AG04450 (cell line): ENCODE data around the gene AGO3. TPM values are rescaled to one million over a fixed set of nuclear protein-coding genes. Genes with fewer than 3 reads are reported as not detected.
A peak's percentile ranks its signal among the peaks of the same experiment; 100 is the strongest.

Source experiments
- CTCF ChIA-PET: fragments of 300-600, 350-600 bp; formaldehyde crosslinking; extraction: SDS; loops from one replicate; lab custom pipeline; 2022; ENCODE audit warnings: antibody characterized with exemption, inconsistent platforms; lab: Charles Lee
- POLR2A ChIA-PET: fragments of 350-600 bp; formaldehyde crosslinking; extraction: SDS; loops from one replicate; lab custom pipeline; 2021; ENCODE audit warnings: antibody characterized with exemption, inconsistent platforms; lab: Yijun Ruan, JAX
- DNase-seq: peaks from one replicate; pipeline ENCODE4 v3.0.0-alpha.2; 2011; ENCODE audit warnings: low read depth, low spot score
- H3K27ac ChIP-seq: one replicate; pipeline ENCODE4 v1.5.1; 2012; ENCODE audit warnings: low read depth, low read length, control low read depth
- H3K27me3 ChIP-seq: one replicate; pipeline ENCODE4 v1.6.0; 2012; ENCODE audit warnings: low read length; ENCODE audit not compliant: control insufficient read depth, insufficient read depth
- H3K4me3 ChIP-seq: 2 replicates; pipeline ENCODE4 v1.5.1; 2011; ENCODE audit warnings: mild to moderate bottlenecking, low read depth, low read length, control low read depth
- H3K9me3 ChIP-seq: 2 replicates; pipeline ENCODE4 v1.5.1; 2012; ENCODE audit warnings: low read length; ENCODE audit not compliant: control insufficient read depth, insufficient read depth
- polyA plus RNA-seq: library from polyadenylated mRNA; depleted of rRNA; stranded (reverse); fragments of >200 nt; gene quantifications from 2 replicates; pipeline ENCODE4 v1.2.3, GENCODE V29; 2011
- TF ChIP-seq, protein P1 (sequence below): IDR thresholded peaks from 2 replicates; pipeline ENCODE4 v1.5.1; 2011; ENCODE audit warnings: low read depth, low read length, control low read depth, inconsistent platforms

Gene AGO3
- polyA plus RNA-seq, 1 experiment = 22.5 TPM

DNA sequence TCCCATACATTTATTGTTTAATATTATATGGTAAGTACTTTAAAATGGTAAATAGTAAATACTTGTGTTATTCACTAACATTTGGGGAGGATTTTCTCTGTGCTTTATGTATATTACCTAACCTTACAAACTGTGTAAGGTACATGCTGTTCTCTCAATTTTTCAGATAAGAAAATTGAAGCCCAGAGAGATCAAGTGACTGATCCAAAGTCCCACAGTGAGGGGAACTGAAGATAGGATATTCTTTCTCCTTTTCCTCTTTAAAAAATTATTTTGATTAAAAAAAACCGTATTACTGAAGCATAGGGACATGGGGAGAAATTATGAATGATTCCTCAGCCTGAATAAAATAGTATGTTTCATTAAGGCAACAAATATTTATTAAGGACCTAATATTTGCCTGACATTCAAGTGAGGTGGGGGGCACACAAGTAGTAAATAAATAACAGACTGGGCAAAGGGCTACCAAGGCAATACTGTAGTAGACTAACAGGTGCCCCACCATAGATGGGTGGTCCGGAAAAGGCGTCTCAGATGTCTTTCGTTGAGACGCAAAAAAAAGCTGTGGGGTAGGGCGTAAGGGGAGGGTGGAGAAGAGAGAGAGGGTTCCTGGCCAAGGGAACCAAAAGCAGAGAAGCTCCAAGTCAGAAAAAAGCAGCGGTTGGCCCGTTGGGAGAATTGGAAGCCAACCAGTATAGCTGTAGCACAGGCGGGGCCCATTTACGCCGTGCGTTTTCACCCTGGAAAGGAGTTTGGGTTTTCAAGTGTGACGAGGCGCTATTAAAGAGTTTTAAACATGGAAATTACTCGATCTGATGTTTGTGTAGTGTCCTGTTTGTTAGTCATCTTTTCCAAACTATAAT, 944 bp upstream of the AGO3 start:
- CTCF ChIA-PET = no interaction called here
- no peaks in the 10 kb centered on the region for H3K9me3 ChIP-seq
- TF ChIP-seq, protein P1, sequence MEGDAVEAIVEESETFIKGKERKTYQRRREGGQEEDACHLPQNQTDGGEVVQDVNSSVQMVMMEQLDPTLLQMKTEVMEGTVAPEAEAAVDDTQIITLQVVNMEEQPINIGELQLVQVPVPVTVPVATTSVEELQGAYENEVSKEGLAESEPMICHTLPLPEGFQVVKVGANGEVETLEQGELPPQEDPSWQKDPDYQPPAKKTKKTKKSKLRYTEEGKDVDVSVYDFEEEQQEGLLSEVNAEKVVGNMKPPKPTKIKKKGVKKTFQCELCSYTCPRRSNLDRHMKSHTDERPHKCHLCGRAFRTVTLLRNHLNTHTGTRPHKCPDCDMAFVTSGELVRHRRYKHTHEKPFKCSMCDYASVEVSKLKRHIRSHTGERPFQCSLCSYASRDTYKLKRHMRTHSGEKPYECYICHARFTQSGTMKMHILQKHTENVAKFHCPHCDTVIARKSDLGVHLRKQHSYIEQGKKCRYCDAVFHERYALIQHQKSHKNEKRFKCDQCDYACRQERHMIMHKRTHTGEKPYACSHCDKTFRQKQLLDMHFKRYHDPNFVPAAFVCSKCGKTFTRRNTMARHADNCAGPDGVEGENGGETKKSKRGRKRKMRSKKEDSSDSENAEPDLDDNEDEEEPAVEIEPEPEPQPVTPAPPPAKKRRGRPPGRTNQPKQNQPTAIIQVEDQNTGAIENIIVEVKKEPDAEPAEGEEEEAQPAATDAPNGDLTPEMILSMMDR = no peak
- peak overlapping the region; percentile 76 for H3K27ac ChIP-seq
- no peaks in the 10 kb centered on the region for H3K27me3 ChIP-seq
- POLR2A ChIA-PET = no interaction called here
- peak overlapping the region; percentile 83 for H3K4me3 ChIP-seq
- no peak for DNase-seq

DNA sequence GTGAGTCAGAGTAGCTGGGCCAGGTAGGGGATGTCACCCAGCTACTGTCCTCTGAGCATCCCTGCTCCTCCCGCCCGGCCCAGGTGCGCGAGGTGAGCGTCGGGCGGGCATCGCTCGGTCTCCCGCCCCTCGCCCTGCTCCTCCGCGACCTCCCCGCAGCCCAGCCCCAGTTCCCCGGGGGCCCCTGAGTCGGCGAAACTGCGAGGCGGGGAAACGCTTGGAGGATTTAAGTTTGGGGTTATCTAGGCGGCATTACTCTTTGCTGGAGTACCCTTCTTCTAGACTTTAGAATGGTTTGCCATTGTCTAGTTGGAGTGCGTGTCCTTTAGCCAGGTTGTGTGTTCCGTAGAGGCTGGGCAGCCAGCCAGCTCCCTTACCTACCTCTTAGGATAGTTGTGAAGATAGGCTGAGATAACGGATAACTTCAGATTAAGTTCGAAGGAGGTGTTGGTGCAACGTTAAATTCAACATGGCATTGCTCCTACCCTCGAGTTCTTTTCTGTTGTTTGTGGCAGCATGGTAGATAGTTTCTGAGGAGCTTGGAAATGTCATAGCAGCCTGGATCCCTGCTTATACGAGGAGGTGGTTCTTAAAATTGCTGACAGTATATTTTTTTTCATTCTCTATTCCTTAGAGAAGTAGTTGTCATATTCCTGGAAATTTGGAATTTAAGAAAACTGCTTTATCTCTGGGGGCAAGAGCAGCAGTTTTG, 697 bp downstream of the AGO3 start:
- CTCF ChIA-PET = no interaction called here
- Histone ChIP-seq H3K27me3 (no peaks in the 10 kb centered on the region), H3K9me3 (no peaks in the 10 kb centered on the region), H3K27ac (peak overlapping the region; percentile 55), H3K4me3 (peak overlapping the region; percentile 83)
- POLR2A ChIA-PET = interaction anchor here (0.8 to 1.1 kb wide), 3 partner anchors 13 to 152 kb away, joined by 3 to 5 read pairs (median 3); partner anchors contain the start of gene TEKT2
- TF ChIP-seq, protein P1 = no peak
- no peak for DNase-seq

DNA sequence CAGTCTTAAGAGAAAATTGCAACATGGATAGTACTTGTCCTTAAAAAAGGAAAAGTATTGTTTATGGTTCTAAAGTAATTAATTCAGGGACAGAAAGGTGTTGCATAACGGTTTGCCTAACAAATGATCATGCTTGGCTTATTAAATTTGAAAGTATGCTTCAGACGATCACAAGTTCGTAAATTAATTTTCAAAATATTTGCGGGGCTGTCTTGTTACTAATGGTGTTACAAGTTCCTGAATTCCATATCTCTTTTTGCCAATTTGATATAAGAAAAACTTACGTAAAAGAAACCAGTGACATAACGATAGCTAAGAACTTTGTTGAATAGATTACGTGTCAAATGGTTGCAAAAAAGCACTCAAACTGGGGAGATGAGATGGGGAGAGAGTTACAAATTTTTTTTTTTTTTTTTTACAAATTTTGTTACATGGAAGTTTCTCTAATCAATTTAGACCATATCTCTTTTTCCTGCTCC, 1.3 kb downstream of the AGO3 start:
- H3K27me3 ChIP-seq = no peaks in the 10 kb centered on the region
- no peak overlapping the region for H3K27ac ChIP-seq
- TF ChIP-seq, protein P1 = no peak
- ChIA-PET POLR2A (no interaction called here), CTCF (no interaction called here)
- H3K9me3 ChIP-seq = no peaks in the 10 kb centered on the region
- H3K4me3 ChIP-seq = peak overlapping the region; percentile 83
- DNase-seq = no peak

DNA sequence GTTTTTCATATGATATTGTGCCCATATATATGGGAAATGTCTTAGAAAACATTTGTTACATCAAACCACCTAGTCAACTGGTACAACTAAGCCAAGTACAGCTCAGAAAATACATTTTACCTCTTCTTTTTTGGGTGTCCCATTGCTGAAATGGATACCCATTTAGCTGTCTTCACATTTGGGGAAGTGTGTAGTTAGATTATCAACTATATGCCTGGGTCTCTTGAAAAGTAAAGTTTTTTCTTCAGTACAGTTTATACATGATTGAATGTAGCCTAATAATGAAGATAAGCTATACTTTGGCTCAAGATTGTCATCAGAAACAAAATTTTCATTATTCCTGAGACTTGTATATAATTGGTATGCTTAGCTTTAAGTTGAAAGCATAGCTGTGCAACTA, 2.0 kb downstream of the AGO3 start:
- TF ChIP-seq, protein P1 = no peak
- Histone ChIP-seq H3K27ac (no peak overlapping the region), H3K4me3 (no peak overlapping the region), H3K9me3 (no peaks in the 10 kb centered on the region), H3K27me3 (no peaks in the 10 kb centered on the region)
- ChIA-PET POLR2A (interaction anchor here (0.5 kb wide), 1 partner anchor 490 kb away, joined by 3 read pairs; no protein-coding TSS in a partner anchor), CTCF (interaction anchor here (1.0 kb wide), 1 partner anchor 50 kb away, joined by 4 read pairs; the partner anchor contains the start of gene AGO1)
- no peak for DNase-seq
